Endothelial cell (in vitro differentiated cells): Measurements from ENCODE around the gene MFSD2A. TPM values are rescaled to one million over a fixed set of nuclear protein-coding genes. Genes with fewer than 3 reads are reported as not detected.
A peak's percentile ranks its signal among the peaks of the same experiment; 100 is the strongest.

Experiments used
- DNase-seq: peaks from one replicate; pipeline ENCODE4 v3.0.0; 2021; ENCODE audit warnings: low spot score
- H3K27ac Mint-ChIP-seq: one replicate; pipeline ENCODE4 v1.8.0; 2021; ENCODE audit warnings: mixed read lengths, inconsistent platforms; ENCODE audit not compliant: unreplicated experiment
- H3K27me3 Mint-ChIP-seq: one replicate; pipeline ENCODE4 v1.8.0; 2021; ENCODE audit warnings: mild to moderate bottlenecking, moderate library complexity, mixed read lengths, inconsistent platforms; ENCODE audit not compliant: unreplicated experiment
- H3K36me3 Mint-ChIP-seq: one replicate; pipeline ENCODE4 v1.8.0; 2021; ENCODE audit warnings: mild to moderate bottlenecking, low read depth, mixed read lengths, inconsistent platforms; ENCODE audit not compliant: unreplicated experiment
- H3K4me1 Mint-ChIP-seq: one replicate; pipeline ENCODE4 v1.8.0; 2021; ENCODE audit warnings: mild to moderate bottlenecking, mixed read lengths, inconsistent platforms; ENCODE audit not compliant: unreplicated experiment
- H3K4me3 Mint-ChIP-seq: one replicate; pipeline ENCODE4 v1.8.0; 2021; ENCODE audit warnings: mild to moderate bottlenecking, mixed read lengths, inconsistent platforms; ENCODE audit not compliant: unreplicated experiment
- H3K9me3 Mint-ChIP-seq: one replicate; pipeline ENCODE4 v1.8.0; 2021; ENCODE audit warnings: mixed read lengths, inconsistent platforms; ENCODE audit not compliant: unreplicated experiment
- CTCF ChIP-seq: fragments of 200-600 bp; sonication (generic); IDR thresholded peaks from one replicate; pipeline ENCODE4 v1.5.0; 2021; ENCODE audit warnings: antibody characterized with exemption; ENCODE audit not compliant: unreplicated experiment
- total RNA-seq: library from RNA; stranded (reverse); fragmentation: NEBNext Ultra II Directional; extraction: Animal tissue kit (Norgen Biotek cat#: 25700); gene quantifications from one replicate; pipeline ENCODE4 v1.2.1, GENCODE V29; 2021; ENCODE audit not compliant: unreplicated experiment

Gene MFSD2A
- total RNA-seq, 1 donor from 2014 or later, result 1.6 TPM

GRCh38 chr1:39973503-39974135 is 18.7 kb downstream of the MFSD2A start:
- peak; percentile 76 for DNase-seq
- H3K27me3 Mint-ChIP-seq, result peaks cover 5% of the 10 kb centered on the region
- H3K4me3 Mint-ChIP-seq, result no peak overlapping the region
- H3K36me3 Mint-ChIP-seq, result no peaks in the 10 kb centered on the region
- H3K27ac Mint-ChIP-seq, result no peak overlapping the region
- peak; percentile 92 for TF ChIP-seq CTCF
- H3K9me3 Mint-ChIP-seq, result no peaks in the 10 kb centered on the region
- no peaks in the 10 kb centered on the region for H3K4me1 Mint-ChIP-seq

- no peak overlapping the region for H3K4me3 Mint-ChIP-seq
- H3K9me3 Mint-ChIP-seq, result no peaks in the 10 kb centered on the region
- H3K36me3 Mint-ChIP-seq, result no peaks in the 10 kb centered on the region
- TF ChIP-seq CTCF, result no peak
- H3K27me3 Mint-ChIP-seq, result peaks cover 3% of the 10 kb centered on the region
- H3K4me1 Mint-ChIP-seq, result peaks cover 8% of the 10 kb centered on the region
- no peak overlapping the region for H3K27ac Mint-ChIP-seq
- no peak for DNase-seq
Measured at GRCh38 chr1:39976732-39977131, 21.8 kb downstream of the MFSD2A start.

GRCh38 chr1:39977202-39977601 is 22.3 kb downstream of the MFSD2A start:
- H3K27ac Mint-ChIP-seq, result no peak overlapping the region
- no peak for DNase-seq
- H3K4me1 Mint-ChIP-seq, result peaks cover 8% of the 10 kb centered on the region
- no peaks in the 10 kb centered on the region for H3K9me3 Mint-ChIP-seq
- no peak overlapping the region for H3K4me3 Mint-ChIP-seq
- H3K36me3 Mint-ChIP-seq, result no peaks in the 10 kb centered on the region
- H3K27me3 Mint-ChIP-seq, result peaks cover 3% of the 10 kb centered on the region
- TF ChIP-seq CTCF, result no peak

GRCh38 chr1:39979654-39980053 is 24.7 kb downstream of the MFSD2A start:
- H3K27ac Mint-ChIP-seq, result no peak overlapping the region

More at GRCh38 chr1:39979654-39980053, 24.7 kb downstream of the MFSD2A start:
- no peak for TF ChIP-seq CTCF
- H3K9me3 Mint-ChIP-seq, result no peaks in the 10 kb centered on the region
- peaks cover 8% of the 10 kb centered on the region for H3K4me1 Mint-ChIP-seq
- peaks cover 1% of the 10 kb centered on the region for H3K27me3 Mint-ChIP-seq
- H3K4me3 Mint-ChIP-seq, result no peak overlapping the region
- H3K36me3 Mint-ChIP-seq, result no peaks in the 10 kb centered on the region
- no peak for DNase-seq
